Activated T-cell treated with anti-CD3 and anti-CD28 coated beads for 4 hours (primary cell): ENCODE measurements around the gene KMT5B.

ENCODE experiments used
- DNase-seq: peaks from one replicate; pipeline ENCODE4 v3.0.0-alpha.2; 2020

The KMT5B gene

GRCh38 chr11:68177877-68178276, 35.2 kb downstream of the KMT5B start:
- no peak for DNase-seq

- DNase-seq = no peak
Measured at GRCh38 chr11:68173926-68174325, 39.2 kb downstream of the KMT5B start.

DNA sequence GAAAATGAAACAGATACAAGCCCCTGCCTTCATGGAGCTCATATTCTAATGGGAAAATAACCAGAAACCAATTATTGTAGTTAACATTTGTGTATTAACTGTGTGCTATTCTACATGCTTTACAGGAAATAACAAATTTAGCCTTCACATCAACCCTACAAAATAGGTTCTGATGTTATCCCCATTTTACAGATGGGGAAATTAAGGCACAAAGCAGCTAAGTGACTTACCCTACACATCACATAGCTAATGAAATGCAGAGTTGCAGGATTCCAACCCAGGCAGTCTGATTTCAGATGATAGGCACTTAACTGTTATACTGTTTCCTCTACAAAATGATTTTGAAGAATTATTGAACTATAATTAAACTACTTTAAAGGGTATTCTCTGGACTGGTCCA, 43.7 kb downstream of the KMT5B start:
- no peak for DNase-seq

GRCh38 chr11:68168694-68169093, 44.4 kb downstream of the KMT5B start:
- DNase-seq = no peak

DNA sequence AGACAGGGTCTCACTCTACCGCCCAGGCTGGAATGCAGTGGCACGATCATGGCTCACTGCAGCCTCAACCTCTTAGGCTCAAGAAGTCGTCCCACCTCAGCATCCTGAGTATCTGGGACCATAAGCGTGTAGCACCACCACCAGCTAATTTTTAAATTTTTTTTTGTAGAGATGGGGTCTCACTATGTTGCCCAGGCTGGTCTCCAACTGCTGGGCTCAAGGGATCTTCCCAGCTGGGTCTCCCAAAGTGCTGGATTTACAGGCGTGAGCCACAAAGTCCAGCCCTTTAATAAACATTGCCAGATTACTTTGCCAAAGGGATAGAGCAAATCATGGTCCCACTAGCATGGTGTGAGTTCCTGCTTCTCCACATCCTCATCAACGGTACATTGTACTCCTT, 45.6 kb downstream of the KMT5B start:
- no peak for DNase-seq

- no peak for DNase-seq
Measured at GRCh38 chr11:68166969-68167368, 46.1 kb downstream of the KMT5B start.

DNA sequence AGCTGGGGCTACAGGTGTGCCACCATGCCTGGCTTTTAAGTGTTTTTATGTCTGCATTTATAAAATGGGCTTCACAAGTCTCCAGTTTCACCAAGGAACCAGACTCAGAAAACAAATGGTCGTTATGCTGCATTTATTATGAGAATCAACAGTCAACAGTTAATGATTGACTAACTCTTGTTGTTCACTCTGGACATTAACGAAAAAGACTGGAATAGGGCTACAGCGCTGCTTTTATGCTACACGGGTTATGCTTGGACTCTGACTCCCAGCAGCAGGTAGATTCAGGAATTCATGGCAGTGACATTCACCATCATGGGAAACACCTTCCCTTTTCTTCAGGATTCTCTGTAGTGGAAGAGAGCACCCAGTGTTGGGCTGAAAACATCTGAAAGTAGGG, 47.5 kb downstream of the KMT5B start:
- DNase-seq = no peak

- no peak for DNase-seq
Measured at GRCh38 chr11:68164437-68164836, 48.7 kb downstream of the KMT5B start.

DNA sequence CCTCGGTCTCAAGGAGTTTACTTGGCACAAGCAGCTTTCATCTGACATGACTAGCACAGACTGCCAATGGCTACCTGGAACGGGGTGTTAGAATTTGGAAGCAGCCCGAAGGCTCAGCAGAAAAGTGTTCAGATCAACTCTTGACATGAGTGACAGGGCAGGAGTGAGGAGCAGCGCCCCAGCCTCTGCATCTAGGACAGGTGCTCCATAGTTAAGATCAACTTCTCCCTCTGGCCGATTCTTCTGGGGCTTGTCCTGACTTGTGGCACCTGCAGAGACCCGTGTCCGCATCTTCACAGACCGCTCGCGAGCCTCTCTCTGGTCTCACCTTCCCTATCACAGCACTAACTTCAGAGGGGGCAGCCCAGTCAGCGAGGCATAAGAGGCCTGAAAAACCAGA, 49.4 kb downstream of the KMT5B start:
- DNase-seq = no peak

DNA sequence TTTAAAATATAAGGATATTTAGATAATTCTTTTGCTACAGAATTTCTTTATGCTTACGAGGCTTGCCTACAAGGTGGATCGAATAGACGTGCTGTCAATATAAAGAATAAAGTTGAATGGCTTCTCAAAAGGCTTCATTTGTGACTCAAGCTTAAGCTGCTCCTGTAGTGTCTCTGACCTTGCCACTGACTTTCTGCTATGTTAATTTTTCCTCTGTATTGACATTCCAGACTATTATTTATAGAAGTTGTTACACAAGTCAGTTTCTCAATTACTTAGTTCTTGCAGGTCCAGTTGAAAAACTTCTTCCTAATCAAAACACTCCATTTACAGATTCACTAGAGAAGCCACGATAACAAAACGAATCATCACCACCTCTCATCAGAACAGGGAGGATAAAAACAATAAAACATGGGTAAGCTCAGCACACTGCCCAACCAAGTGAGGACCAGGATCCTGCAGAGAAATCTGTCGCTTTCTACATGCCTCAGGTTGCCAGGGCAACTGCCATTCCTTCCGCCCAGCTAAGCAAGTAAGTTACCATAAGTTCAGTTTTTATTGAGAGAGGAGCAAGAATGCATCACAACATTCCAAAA, 52.9 kb downstream of the KMT5B start:
- no peak for DNase-seq

DNA sequence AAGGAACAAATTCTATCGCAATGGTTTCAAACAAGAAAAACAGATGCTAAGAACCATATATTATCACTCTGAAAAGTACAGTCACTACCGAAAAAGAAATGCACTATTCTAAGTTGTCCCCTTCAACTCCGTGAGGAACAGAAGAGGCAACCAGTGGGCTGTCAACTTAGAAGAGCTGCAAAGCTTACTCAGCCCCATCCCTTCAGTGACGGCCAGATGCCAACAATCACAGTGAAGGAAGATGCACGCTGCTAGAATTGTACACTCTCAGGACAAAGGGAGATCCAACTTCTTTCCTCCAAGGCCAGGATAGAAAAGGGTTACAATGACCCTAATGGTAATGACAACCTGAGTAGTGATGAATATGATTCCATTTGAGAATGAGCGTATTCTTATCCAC, 53.4 kb downstream of the KMT5B start:
- DNase-seq = no peak

DNA sequence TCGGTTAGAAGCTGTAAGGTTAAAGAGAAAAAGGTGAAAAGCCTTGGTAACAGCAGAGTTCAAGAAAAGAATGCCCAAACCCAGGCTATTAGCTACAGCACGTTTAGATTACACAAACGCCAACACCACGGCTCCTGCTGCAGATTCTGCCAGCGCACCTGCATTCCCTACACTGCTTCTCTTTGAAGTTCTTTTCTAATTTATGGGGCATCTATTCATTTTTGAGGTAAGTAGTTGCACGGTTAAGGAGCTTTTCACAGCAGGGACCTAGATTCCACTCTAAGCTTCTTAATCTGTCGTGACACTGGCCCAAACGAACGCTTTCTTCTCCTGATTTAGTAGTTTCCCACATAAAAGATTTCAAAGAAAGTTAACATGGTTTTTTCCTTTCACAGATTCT, 53.9 kb downstream of the KMT5B start:
- no peak for DNase-seq

GRCh38 chr11:68158580-68158979, 54.5 kb downstream of the KMT5B start:
- DNase-seq = no peak

- DNase-seq = no peak
Measured at GRCh38 chr11:68153742-68154141, 59.4 kb downstream of the KMT5B start.

DNA sequence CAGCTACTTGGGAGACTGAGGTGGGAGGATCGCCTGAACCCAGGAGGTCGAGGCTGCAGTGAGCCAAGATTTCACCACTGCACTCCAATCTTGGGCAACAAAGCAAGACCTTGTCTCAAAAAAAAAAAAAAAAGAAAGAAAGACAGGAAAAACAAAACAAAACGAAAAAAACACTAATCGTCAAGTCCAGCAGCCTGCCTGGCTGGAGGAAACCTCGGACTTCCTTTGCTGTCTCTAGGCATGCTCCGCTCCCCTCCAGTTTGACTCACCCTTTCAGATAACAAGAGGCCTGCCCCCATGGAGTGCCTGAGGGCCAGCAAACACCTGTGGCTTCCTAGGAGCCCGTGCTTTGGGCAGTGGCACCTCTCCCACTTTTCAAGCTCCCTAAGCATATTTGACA, 63.1 kb downstream of the KMT5B start:
- DNase-seq = no peak

DNA sequence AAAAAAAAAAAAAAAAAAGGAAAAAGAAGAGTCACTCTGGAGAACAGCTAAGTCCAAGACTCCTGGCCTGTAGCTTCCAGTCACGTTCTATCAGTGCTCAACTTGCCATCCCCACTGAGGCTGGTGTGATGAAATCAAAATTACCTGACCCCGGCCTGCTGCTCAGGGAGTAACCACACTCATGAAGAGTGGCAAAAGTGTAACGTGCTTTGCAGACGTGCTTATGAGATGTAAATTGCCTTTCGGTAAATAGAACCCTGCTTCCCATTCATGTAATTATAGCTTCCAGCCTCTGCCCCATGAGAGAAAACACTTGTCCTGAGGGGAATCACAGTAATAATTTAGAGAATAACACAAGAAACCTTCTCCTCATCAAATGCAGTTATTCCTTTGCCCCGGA, 63.7 kb downstream of the KMT5B start:
- no peak for DNase-seq

- DNase-seq = no peak
Measured at GRCh38 chr11:68148879-68149278, 64.2 kb downstream of the KMT5B start.

DNA sequence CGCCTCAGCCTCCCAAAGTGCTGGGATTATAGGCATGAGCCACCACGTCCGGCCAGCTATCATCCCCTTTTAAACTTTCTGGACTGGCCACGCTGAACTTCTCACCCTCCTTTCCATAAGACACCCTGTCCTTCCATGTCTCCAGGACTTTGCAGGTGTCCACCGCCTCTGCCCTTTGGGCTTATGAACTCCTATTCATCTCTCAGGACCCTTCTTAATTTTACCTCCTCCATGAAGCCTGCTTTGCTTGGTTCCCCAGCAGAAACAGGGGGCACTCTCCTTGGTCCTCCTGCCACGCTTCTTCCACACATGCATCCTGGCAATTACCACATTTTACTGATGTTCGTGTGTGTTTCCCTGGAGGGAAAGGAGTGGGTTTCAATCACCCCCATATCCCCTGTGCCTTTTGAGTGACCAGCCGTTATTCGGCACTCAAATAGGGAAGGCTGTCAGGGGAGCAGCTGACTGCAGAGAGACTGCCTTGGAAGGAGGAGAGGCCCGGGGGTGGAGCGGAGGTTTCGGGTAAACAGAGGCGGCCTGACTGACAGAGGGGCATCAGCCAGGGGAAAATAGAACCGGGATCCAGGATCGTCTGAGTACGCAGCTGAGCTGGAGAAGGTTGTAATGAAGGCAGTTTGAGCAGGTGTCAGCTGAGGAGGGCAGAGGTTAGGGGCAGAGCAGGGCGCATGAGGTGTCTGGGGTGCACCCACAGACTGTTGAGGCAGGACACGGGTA, 64.9 kb downstream of the KMT5B start:
- no peak for DNase-seq

- DNase-seq = no peak
Measured at GRCh38 chr11:68146704-68147474, 66.2 kb downstream of the KMT5B start.

DNA sequence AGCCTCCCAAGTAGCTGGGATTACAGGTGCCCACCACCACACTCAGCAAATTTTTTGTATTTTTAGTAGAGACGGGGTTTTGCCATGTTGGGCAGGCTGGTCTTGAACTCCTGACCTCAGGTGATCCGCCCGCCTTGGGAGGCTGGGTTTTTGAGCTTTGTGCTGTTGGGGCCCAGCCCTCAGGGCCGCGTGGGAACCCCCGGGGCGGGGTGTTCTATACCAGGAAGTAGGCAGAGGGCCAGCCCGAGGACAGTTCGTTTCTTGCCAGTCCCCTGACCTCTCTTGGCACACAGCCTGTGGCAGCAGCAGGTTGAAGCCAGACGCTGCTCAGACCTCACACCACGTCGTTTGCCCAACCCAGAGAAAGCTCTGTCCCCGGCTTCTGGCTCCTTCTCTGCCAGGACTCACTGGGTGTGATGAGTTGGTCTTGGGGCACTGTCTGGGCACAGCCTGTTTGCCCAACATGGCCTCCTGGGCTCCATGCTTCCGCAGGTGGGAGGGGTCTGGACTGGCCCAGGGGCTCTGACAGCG, 67.0 kb downstream of the KMT5B start:
- no peak for DNase-seq

- DNase-seq = no peak
Measured at GRCh38 chr11:68145120-68145866, 67.8 kb downstream of the KMT5B start.

DNA sequence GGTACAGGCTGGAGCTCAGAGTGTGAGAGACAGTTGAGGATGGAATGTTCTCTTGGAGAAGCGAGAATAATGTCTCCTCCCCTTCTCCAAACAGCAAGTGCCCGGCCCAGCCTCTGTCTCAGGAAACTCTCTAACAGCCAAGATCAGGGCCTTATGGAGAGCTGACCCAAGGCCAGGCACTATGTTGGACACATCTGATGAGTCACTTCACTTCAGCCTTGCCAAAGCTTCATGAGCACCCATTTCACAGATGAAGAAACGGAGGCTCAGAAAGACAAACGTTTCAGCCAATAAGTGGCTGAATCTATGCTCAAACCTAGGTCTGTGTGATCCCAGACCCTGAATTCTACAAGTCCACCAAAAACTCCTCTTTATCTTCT, 69.8 kb downstream of the KMT5B start:
- DNase-seq = no peak
